IMR-90 (cell line): ENCODE results near the gene TEKT4. TPM values are rescaled to one million over a fixed set of nuclear protein-coding genes. Genes with fewer than 3 reads are reported as not detected.
A peak's percentile ranks its signal among the peaks of the same experiment; 100 is the strongest.

Source experiments
- ATAC-seq: fragments of 200-7000 bp; cut with Tn5 transposase; 2 replicates; pipeline ENCODE4 v1.9.1; 2020; ENCODE audit warnings: low read depth, mild to moderate bottlenecking, moderate library complexity
- Bru-seq: library from RNA; stranded (reverse); fragments of 400-500 nt; gene quantifications from one replicate; lab custom pipeline; 2021; lab: Mats Ljungman, UMichigan
- BruChase-seq, 2 experiments: library from RNA; stranded (reverse); fragments of 400-500 nt; gene quantifications; one replicate each; lab custom pipeline; 2021; lab: Mats Ljungman, UMichigan
- BruUV-seq: library from RNA; stranded (reverse); fragments of 400-500 nt; replicated peaks from 2 replicates; lab custom pipeline; 2021; lab: Mats Ljungman, UMichigan
- CTCF ChIA-PET: fragments of 300-600 bp; formaldehyde crosslinking; extraction: SDS; loops from one replicate; lab custom pipeline; 2021; ENCODE audit warnings: antibody characterized with exemption; lab: Yijun Ruan, JAX
- POLR2A ChIA-PET: fragments of 300-600 bp; sonication (Branson Sonifier 250); formaldehyde crosslinking; loops from one replicate; lab custom pipeline; 2022; ENCODE audit warnings: antibody characterized with exemption; ENCODE audit not compliant: unreplicated experiment; lab: Charles Lee
- DNase-seq: peaks from one replicate; pipeline ENCODE4 v3.0.0; 2013
- H2AFZ ChIP-seq: replicated peaks from 2 replicates; pipeline ENCODE3; 2013; ENCODE audit warnings: low read length, mild to moderate bottlenecking; ENCODE audit not compliant: poor library complexity
- H2AK5ac ChIP-seq: 2 replicates; pipeline ENCODE4 v1.6.1; 2013; ENCODE audit warnings: low read depth, low read length, inconsistent platforms
- H2AK9ac ChIP-seq: replicated peaks from 2 replicates; pipeline ENCODE3; 2013; ENCODE audit warnings: mild to moderate bottlenecking, low read depth, low read length, moderate library complexity; ENCODE audit not compliant: poor library complexity
- H2BK120ac ChIP-seq: 2 replicates; pipeline ENCODE4 v1.6.1; 2013; ENCODE audit warnings: low read depth, low read length, inconsistent platforms
- H2BK15ac ChIP-seq: 3 replicates; pipeline ENCODE4 v1.6.1; 2013; ENCODE audit warnings: low read depth, low read length, inconsistent platforms
- H2BK20ac ChIP-seq: 2 replicates; pipeline ENCODE4 v1.6.1; 2013; ENCODE audit warnings: low read depth, mild to moderate bottlenecking, inconsistent platforms, low read length, moderate library complexity
- H2BK5ac ChIP-seq: 2 replicates; pipeline ENCODE4 v1.6.1; 2013; ENCODE audit warnings: mild to moderate bottlenecking, low read depth, low read length, inconsistent platforms; ENCODE audit not compliant: poor library complexity, severe bottlenecking
- H3K14ac ChIP-seq: replicated peaks from 2 replicates; pipeline ENCODE4 v1.6.1; 2013; ENCODE audit warnings: low read depth, low read length, inconsistent platforms
- H3K18ac ChIP-seq: 2 replicates; pipeline ENCODE4 v1.6.1; 2013; ENCODE audit warnings: low read depth, low read length, control low read depth
- H3K23ac ChIP-seq: 2 replicates; pipeline ENCODE4 v1.6.1; 2013; ENCODE audit warnings: low read depth, low read length, inconsistent platforms
- H3K27ac ChIP-seq: 2 replicates; pipeline ENCODE4 v1.5.1; 2013; ENCODE audit warnings: mild to moderate bottlenecking, control low read depth, low read length; ENCODE audit not compliant: insufficient read depth
- H3K27me3 ChIP-seq: 2 replicates; pipeline ENCODE4 v1.6.1; 2013; ENCODE audit warnings: low read length; ENCODE audit not compliant: control insufficient read depth, insufficient read depth
- H3K36me3 ChIP-seq: 2 replicates; pipeline ENCODE4 v1.6.1; 2013; ENCODE audit warnings: low read length, mixed read lengths; ENCODE audit not compliant: control insufficient read depth, insufficient read depth
- H3K4ac ChIP-seq: 2 replicates; pipeline ENCODE4 v1.6.1; 2013; ENCODE audit warnings: low read depth, low read length, inconsistent platforms
- H3K4me1 ChIP-seq: 2 replicates; pipeline ENCODE4 v1.6.1; 2013; ENCODE audit warnings: low read length, mixed read lengths; ENCODE audit not compliant: control insufficient read depth, insufficient read depth
- H3K4me2 ChIP-seq: 2 replicates; pipeline ENCODE4 v1.6.1; 2013; ENCODE audit warnings: low read depth, mild to moderate bottlenecking, control low read depth, low read length, moderate library complexity
- H3K4me3 ChIP-seq: 2 replicates; pipeline ENCODE4 v1.5.1; 2013; ENCODE audit warnings: low read depth, mild to moderate bottlenecking, control low read depth, low read length, moderate library complexity; ENCODE audit not compliant: insufficient read depth
- H3K56ac ChIP-seq: 2 replicates; pipeline ENCODE4 v1.6.1; 2013; ENCODE audit warnings: low read length, inconsistent platforms; ENCODE audit not compliant: insufficient read depth; ENCODE audit errors: extremely low read depth
- H3K79me1 ChIP-seq, 2 experiments: 2 replicates each; pipeline ENCODE4 v1.6.1; 2013; ENCODE audit warnings: low read length in 2 of 2, inconsistent platforms in 1 of 2, low read depth in 1 of 2
- H3K9ac ChIP-seq: 2 replicates; pipeline ENCODE4 v1.6.1; 2013; ENCODE audit warnings: low read depth, low read length, control low read depth
- H3K9me1 ChIP-seq: 2 replicates; pipeline ENCODE4 v1.6.1; 2013; ENCODE audit warnings: low read length, inconsistent platforms; ENCODE audit not compliant: insufficient read depth
- H3K9me3 ChIP-seq: 2 replicates; pipeline ENCODE4 v1.6.1; 2013; ENCODE audit warnings: low read length; ENCODE audit not compliant: control insufficient read depth, insufficient read depth
- H4K20me1 ChIP-seq: 2 replicates; pipeline ENCODE4 v1.6.1; 2013; ENCODE audit warnings: low read length, inconsistent platforms; ENCODE audit not compliant: insufficient read depth
- H4K5ac ChIP-seq: 2 replicates; pipeline ENCODE4 v1.6.1; 2013; ENCODE audit warnings: mild to moderate bottlenecking, low read depth, low read length, control low read depth
- H4K8ac ChIP-seq, 2 experiments: 2 replicates each; pipeline ENCODE4 v1.6.1; 2013; ENCODE audit warnings: low read depth in 2 of 2, low read length in 2 of 2, control low read depth in 1 of 2, inconsistent platforms in 1 of 2
- H4K91ac ChIP-seq: 2 replicates; pipeline ENCODE4 v1.6.1; 2013; ENCODE audit warnings: low read depth, low read length, inconsistent platforms; ENCODE audit not compliant: insufficient read depth
- BHLHE40 ChIP-seq: fragments of 150-350 bp; IDR thresholded peaks from 2 replicates; pipeline ENCODE4 v1.6.1; 2016; ENCODE audit warnings: mild to moderate bottlenecking, low read depth, low read length
- CHD1 ChIP-seq: IDR thresholded peaks from 2 replicates; pipeline ENCODE4 v1.6.1; 2012; ENCODE audit warnings: low read depth, low read length, improper control_type of control experiment
- MXI1 ChIP-seq: IDR thresholded peaks from 2 replicates; pipeline ENCODE4 v1.6.1; 2012; ENCODE audit warnings: low read depth, mild to moderate bottlenecking, low read length, moderate library complexity, borderline replicate concordance
- NFE2L2 ChIP-seq: fragments of 150-350 bp; IDR thresholded peaks from 2 replicates; pipeline ENCODE4 v1.6.1; 2016; ENCODE audit warnings: low read depth, mild to moderate bottlenecking, low read length
- POLR2A ChIP-seq: IDR thresholded peaks from 2 replicates; pipeline ENCODE4 v1.6.1; 2012; ENCODE audit warnings: mild to moderate bottlenecking, low read depth, low read length
- RAD21 ChIP-seq: IDR thresholded peaks from 2 replicates; pipeline ENCODE4 v1.6.1; 2012; ENCODE audit warnings: low read length, improper control_type of control experiment
- RFX5 ChIP-seq: IDR thresholded peaks from 2 replicates; pipeline ENCODE4 v1.8.0; 2012; ENCODE audit warnings: low read depth, mild to moderate bottlenecking, low read length, moderate library complexity
- WGBS, 2 experiments: methylation state at CpG; one replicate each; pipeline versions ENCODE4 v1.1.5 to v1.1.7; 2013; ENCODE audit warnings: missing lambda C conversion rate in 2 of 2; ENCODE audit not compliant: insufficient read length in 1 of 2; ENCODE audit errors: extremely low coverage in 2 of 2; 5-methylcytosine and 5-hydroxymethylcytosine counted together
- dilution Hi-C: fragments of 300-500 bp; cut with HindIII; formaldehyde crosslinking; loops from one replicate; pipeline ENCODE4 v1.14.3; 2018; ENCODE audit warnings: low sequenced_read_pairs; ENCODE audit not compliant: unreplicated experiment
- in situ Hi-C: fragments of 300-500 bp; cut with MboI; formaldehyde crosslinking; loops from 3 replicates; pipeline ENCODE4 v1.14.3; 2019; ENCODE audit warnings: low sequenced_read_pairs, inconsistent platforms, mixed read lengths
- intact Hi-C: fragments of 100-400 bp; cut with micrococcal nuclease; formaldehyde crosslinking; loops from 2 replicates; pipeline ENCODE4 v1.10.0; 2022
- long read RNA-seq: library from polyadenylated mRNA; unstranded; transcript quantifications from one replicate; pipeline ENCODE4 v2.0.0, GENCODE V29; 2021; ENCODE audit not compliant: unreplicated experiment
- polyA plus RNA-seq, 3 experiments: library from polyadenylated mRNA; depleted of rRNA; stranded (reverse); fragments of >200 nt; gene quantifications; 2 replicates each; pipeline ENCODE4 v1.2.3, GENCODE V29; 2012; ENCODE audit warnings: low replicate concordance in 1 of 3
- total RNA-seq: library from RNA; depleted of rRNA; stranded (reverse); fragments of >200 nt; gene quantifications from 2 replicates; pipeline ENCODE4 v1.2.3, GENCODE V29; 2012; rRNA removed
- TF ChIP-seq, protein P1 (sequence below): fragments of 150-350 bp; IDR thresholded peaks from 2 replicates; pipeline ENCODE4 v1.6.1; 2017; ENCODE audit warnings: mild to moderate bottlenecking, antibody characterized with exemption, low read length, low read depth
- TF ChIP-seq, protein P2 (sequence below): fragments of 150-350 bp; IDR thresholded peaks from 2 replicates; pipeline ENCODE4 v1.6.1; 2016; ENCODE audit warnings: low read depth, mild to moderate bottlenecking, low read length, moderate library complexity, borderline replicate concordance

The TEKT4 gene
- not detected in 2 replicates for total RNA-seq
- not detected in 2 replicates for polyA plus RNA-seq (2012; rRNA removed)
- polyA plus RNA-seq (2012; cell fraction: cytosol; rRNA removed) = not detected in 2 replicates
- not detected in 2 replicates for polyA plus RNA-seq (2012; cell fraction: nucleus; rRNA removed; ENCODE audit: low replicate concordance)
- Bru-seq, nascent RNA = not detected
- not detected for BruChase-seq, experiment 1, labeled RNA remaining after a 6-hour chase
- BruChase-seq, experiment 2, labeled RNA remaining after a 2-hour chase = not detected
- long read RNA-seq = 0 reads

- H3K9ac ChIP-seq = no peak within 1 kb of the TSS
- no TSS peak for BruUV-seq
- H2BK120ac ChIP-seq = no peak within 1 kb of the TSS
- H3K27me3 ChIP-seq = peaks cover 2% of the 10 kb centered on the region; the same call in 1 of the 2 replicates
- DNase-seq (no peak), ATAC-seq (peak; percentile 63)
- ChIA-PET POLR2A (no interaction called here), CTCF (no interaction called here)
- H3K4ac ChIP-seq = no peak within 1 kb of the TSS
- H4K91ac ChIP-seq = no peak within 1 kb of the TSS
- intact Hi-C loops (no loop called here), in situ Hi-C loops (no loop called here), dilution Hi-C loops (no loop called here)
- no peak within 1 kb of the TSS for H2BK15ac ChIP-seq
- no peaks in the 10 kb centered on the region for H3K9me3 ChIP-seq
- no peak within 1 kb of the TSS for H3K56ac ChIP-seq
- no peak within 1 kb of the TSS for H3K23ac ChIP-seq
- H2AFZ ChIP-seq = no peak within 1 kb of the TSS
- no peaks in the 10 kb centered on the region for H3K36me3 ChIP-seq
- no peak within 1 kb of the TSS for H3K18ac ChIP-seq
- no peak for TF ChIP-seq NFE2L2
- TF ChIP-seq, protein P1, sequence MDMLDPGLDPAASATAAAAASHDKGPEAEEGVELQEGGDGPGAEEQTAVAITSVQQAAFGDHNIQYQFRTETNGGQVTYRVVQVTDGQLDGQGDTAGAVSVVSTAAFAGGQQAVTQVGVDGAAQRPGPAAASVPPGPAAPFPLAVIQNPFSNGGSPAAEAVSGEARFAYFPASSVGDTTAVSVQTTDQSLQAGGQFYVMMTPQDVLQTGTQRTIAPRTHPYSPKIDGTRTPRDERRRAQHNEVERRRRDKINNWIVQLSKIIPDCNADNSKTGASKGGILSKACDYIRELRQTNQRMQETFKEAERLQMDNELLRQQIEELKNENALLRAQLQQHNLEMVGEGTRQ = no peak
- TF ChIP-seq, protein P2, sequence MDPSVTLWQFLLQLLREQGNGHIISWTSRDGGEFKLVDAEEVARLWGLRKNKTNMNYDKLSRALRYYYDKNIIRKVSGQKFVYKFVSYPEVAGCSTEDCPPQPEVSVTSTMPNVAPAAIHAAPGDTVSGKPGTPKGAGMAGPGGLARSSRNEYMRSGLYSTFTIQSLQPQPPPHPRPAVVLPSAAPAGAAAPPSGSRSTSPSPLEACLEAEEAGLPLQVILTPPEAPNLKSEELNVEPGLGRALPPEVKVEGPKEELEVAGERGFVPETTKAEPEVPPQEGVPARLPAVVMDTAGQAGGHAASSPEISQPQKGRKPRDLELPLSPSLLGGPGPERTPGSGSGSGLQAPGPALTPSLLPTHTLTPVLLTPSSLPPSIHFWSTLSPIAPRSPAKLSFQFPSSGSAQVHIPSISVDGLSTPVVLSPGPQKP = no peak
- TF ChIP-seq RFX5 = no peak
- TF ChIP-seq POLR2A = no peak
- no peak for TF ChIP-seq MXI1
- TF ChIP-seq RAD21 = no peak
- TF ChIP-seq CHD1 = no peak
- no peak for TF ChIP-seq BHLHE40
- no peaks in the 10 kb centered on the region for H4K20me1 ChIP-seq
- H3K79me1 ChIP-seq = no peaks in the 10 kb centered on the region
- H3K4me2 ChIP-seq = no peak within 1 kb of the TSS
- H4K5ac ChIP-seq = no peak within 1 kb of the TSS
- H2BK20ac ChIP-seq = no peak within 1 kb of the TSS
- H3K9me1 ChIP-seq = no peaks in the 10 kb centered on the region
- no peak within 1 kb of the TSS for H2AK9ac ChIP-seq
- H3K4me1 ChIP-seq = no peaks in the 10 kb centered on the region
- no peak within 1 kb of the TSS for H2AK5ac ChIP-seq
- no peak within 1 kb of the TSS for H3K14ac ChIP-seq
- H3K4me3 ChIP-seq = no peak within 1 kb of the TSS
- WGBS, 2 experiments = 36% methylated on average over 33 of the region's 59 CpGs; no CpG with 5 or more reads in 1 of the 2 experiments
- H2BK5ac ChIP-seq = no peak within 1 kb of the TSS
- H3K27ac ChIP-seq = no peak within 1 kb of the TSS
- H4K8ac ChIP-seq = no peak within 1 kb of the TSS
Measured at GRCh38 chr2:94871226-94872087, at the start of gene TEKT4. Gene TEKT4, plus strand, starts transcription at chr2:94871430. Its CDS starts 150 bp downstream, at chr2:94871580.
